Mucosa of rectum (tissue), 2 donors: ENCODE results near the gene TBC1D22A.
A peak's percentile ranks its signal among the peaks of the same experiment; 100 is the strongest.
"Not testable (repeated sequence)": the region's sequence is repeated elsewhere in the genome, so short reads cannot be mapped to it uniquely, and the experiment has no call there.

Experiments used
- H3K27ac ChIP-seq, 2 donors: one replicate each; pipeline ENCODE4 v1.7.0; 2013; ENCODE audit warnings: inconsistent platforms in 2 of 2, low read depth in 2 of 2, low read length in 2 of 2
- H3K27me3 ChIP-seq, 2 donors: one replicate each; pipeline ENCODE4 v1.7.0; 2013; ENCODE audit warnings: low read length in 2 of 2; ENCODE audit not compliant: control insufficient read depth in 2 of 2, insufficient read depth in 2 of 2
- H3K36me3 ChIP-seq, 2 donors: one replicate each; pipeline ENCODE4 v1.7.0; 2013; ENCODE audit warnings: low read length in 2 of 2; ENCODE audit not compliant: control insufficient read depth in 2 of 2, insufficient read depth in 2 of 2
- H3K4me1 ChIP-seq, 2 donors: one replicate each; pipeline ENCODE4 v1.7.0; 2013; ENCODE audit warnings: low read length in 2 of 2, mild to moderate bottlenecking in 1 of 2; ENCODE audit not compliant: control insufficient read depth in 2 of 2, insufficient read depth in 2 of 2
- H3K4me3 ChIP-seq, 2 donors: one replicate each; pipeline ENCODE4 v1.7.0; 2013; ENCODE audit warnings: low read length in 2 of 2
- H3K9ac ChIP-seq, 2 donors: one replicate each; pipeline ENCODE4 v1.7.0; 2013; ENCODE audit warnings: low read length in 2 of 2, low read depth in 1 of 2, mild to moderate bottlenecking in 1 of 2
- H3K9me3 ChIP-seq, 2 donors: one replicate each; pipeline ENCODE4 v1.7.0; 2013; ENCODE audit warnings: low read length in 2 of 2; ENCODE audit not compliant: control insufficient read depth in 2 of 2
- donor health status: healthy.
- donor health status: Normal muscosa, but diverticular disease.

Gene TBC1D22A

DNA sequence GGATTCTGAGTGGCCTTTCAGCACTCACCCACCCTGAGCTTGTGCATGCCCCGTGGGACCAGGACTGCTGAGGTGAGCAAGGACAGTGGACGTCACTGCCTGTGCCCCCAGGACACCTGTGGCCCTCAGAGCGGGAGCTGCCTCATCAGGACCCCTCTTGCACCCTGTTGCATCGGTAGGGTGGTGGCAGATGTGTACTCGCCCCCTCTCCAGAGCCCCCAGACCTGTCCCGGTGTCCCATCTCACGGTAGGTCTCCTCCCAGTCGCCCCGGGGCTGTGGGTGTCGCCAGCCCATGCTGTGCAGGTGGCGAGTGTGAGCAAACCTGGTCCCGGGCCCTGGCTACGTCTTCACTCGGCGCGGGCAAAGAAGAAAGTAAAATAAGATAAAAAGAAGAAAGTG is 374.2 kb downstream of the TBC1D22A start:
- H3K27me3 ChIP-seq: no peaks in the 10 kb centered on the region
- H3K36me3 ChIP-seq: peaks cover 0 to 2% of the 10 kb centered on the region in 2 donors
- no peak overlapping the region for H3K4me3 ChIP-seq
- H3K9me3 ChIP-seq: no peaks in the 10 kb centered on the region
- H3K9ac ChIP-seq: no peak overlapping the region
- H3K4me1 ChIP-seq: no peaks in the 10 kb centered on the region
- no peak overlapping the region for H3K27ac ChIP-seq

DNA sequence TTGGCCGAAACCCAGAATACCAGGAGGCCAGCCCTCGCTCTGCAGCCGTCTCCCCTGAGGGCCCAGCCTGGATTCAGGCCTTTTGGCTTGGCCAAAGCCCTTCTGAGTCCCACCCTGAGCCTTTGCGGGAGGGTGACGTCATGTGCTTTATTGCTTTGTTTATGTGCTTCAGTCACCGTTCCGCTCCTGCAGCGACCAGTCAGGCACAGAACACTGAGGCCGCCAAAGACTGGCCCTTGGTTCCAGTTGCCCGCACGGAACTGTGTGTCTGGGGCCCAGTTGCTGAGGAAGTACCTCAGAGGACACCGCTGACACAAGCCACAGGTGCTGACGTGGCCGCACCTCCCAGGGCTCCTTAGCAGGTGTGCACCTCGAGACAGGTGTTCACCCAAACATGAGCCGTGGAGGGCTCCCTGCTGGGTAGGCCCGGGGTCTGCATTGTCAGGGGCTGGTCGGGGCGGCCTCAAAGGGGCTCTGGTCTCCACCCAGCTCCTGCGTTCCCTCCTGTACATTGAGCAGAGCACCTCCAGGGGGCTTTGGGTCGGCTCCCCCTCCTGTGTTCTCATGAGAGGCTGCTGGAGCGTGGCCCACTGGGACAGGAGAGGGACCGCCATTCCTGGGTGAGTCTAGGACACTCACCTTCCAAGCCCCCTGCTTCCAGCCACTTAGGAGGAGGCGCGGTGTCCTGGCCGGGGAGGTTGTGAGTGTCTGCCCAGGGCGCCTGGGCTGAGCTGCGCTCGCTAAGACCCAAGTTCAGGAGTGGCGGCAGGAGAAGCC is 376.8 kb downstream of the TBC1D22A start:
- no peak overlapping the region for H3K27ac ChIP-seq
- peaks cover 0 to 2% of the 10 kb centered on the region in 2 donors for H3K36me3 ChIP-seq
- no peaks in the 10 kb centered on the region for H3K9me3 ChIP-seq
- H3K27me3 ChIP-seq: no peaks in the 10 kb centered on the region
- no peaks in the 10 kb centered on the region for H3K4me1 ChIP-seq
- H3K4me3 ChIP-seq: no peak overlapping the region
- H3K9ac ChIP-seq: no peak overlapping the region

DNA sequence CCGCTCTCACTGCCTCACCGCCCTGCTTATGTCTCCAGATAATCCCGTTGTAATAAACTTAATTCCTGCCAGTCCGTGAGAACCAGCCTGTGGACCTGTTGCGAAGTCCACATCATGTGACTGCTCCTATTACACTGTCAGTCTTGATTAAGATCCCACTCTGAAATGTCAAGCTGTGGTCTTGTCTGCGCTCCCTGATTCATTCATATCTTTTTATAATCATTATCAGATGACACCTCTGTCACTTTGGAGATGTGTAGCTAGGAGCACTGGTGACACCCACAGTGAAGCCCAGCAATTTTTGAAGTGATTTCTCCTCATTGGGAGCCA is 377.3 kb downstream of the TBC1D22A start:
- no peaks in the 10 kb centered on the region for H3K9me3 ChIP-seq
- no peaks in the 10 kb centered on the region for H3K4me1 ChIP-seq
- peaks cover 0 to 2% of the 10 kb centered on the region in 2 donors for H3K36me3 ChIP-seq
- H3K4me3 ChIP-seq: no peak overlapping the region
- H3K9ac ChIP-seq: no peak overlapping the region
- no peak overlapping the region for H3K27ac ChIP-seq
- no peaks in the 10 kb centered on the region for H3K27me3 ChIP-seq

DNA sequence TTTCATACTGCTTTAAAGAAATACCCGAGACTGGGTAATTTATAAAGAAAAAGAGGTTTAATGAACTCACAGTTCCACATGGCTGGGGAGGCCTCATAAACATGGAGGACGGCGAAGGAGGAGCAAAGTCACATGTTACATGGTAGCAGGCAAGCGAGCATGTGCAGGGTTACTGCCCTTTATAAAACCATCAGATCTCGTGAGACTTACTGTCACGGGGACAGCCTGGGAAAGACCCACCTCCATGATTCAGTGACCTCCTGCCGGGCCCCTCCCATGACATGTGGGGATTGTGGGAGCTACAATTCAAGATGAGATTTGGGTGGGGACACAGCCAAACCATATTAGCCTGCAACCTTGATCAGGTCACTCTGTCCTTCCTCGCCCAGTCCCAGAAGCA is 378.5 kb downstream of the TBC1D22A start:
- not testable (repeated sequence) for H3K27me3 ChIP-seq, H3K4me1 ChIP-seq, H3K4me3 ChIP-seq, H3K27ac ChIP-seq, H3K36me3 ChIP-seq, H3K9ac ChIP-seq, H3K9me3 ChIP-seq

DNA sequence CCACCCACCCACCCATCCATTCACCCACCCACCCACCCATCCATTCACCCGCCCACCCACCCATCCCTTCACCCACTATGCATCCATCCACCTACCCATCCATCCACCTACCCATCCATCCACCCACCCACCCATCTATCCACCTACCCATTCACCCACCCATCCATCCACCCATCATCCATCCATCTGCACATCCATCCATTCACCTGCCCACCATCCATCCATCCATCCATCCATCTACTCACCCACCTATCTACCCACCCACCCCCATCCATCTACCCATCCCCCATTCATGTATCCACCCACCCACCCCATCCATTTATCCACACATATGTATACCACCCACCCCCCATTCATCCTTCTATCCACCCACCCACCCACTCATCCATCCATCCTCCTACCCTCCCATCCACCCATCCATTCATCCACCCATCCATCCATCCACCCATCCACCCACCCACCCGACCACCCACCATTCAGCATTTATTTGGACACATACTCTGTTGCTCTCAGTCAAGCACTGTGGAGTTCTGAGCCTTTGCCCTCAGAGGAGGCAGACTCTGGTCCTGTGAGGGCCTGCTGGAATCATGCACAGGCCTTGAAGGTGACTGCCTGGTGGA is 380.1 kb downstream of the TBC1D22A start:
- no peak overlapping the region for H3K9ac ChIP-seq
- no peak overlapping the region for H3K27ac ChIP-seq
- no peak overlapping the region for H3K4me3 ChIP-seq

DNA sequence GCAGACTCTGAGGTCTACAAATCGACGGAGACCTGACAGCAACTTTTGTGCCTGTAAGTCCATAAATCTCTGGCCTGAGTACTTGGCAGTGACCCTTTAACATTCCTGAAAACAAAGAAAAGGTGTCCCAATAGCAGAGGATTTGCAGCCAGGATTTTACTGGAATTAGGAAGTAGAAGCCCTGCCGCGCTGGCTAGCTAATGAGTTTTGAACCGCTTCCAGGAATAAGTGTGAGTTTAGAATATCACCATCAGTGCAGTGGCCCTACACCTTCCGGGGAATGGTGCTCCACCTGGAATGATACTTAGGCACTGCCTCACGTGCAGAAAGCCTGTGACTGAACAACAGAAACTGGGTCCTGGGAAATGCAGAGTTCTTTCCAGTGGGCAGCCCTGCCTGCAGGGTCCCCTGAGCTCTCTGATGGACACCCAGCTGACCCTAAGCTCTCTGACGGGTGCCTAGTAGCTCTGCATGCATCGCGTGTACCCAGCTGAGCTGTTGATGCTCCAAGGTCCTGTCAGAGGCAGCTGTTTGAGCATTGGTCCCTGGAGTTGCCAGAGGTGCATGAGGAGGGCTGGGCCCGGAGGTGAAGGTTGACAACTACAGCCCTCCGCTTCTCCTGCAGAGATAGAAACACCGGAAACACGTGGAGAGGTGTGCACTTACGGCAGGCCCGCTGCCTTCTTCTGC is 380.9 kb downstream of the TBC1D22A start:
- Histone ChIP-seq H3K9me3 (no peaks in the 10 kb centered on the region), H3K27me3 (no peaks in the 10 kb centered on the region), H3K4me1 (peaks cover 3 to 13% of the 10 kb centered on the region in 2 donors), H3K36me3 (no peaks in the 10 kb centered on the region), H3K4me3 (no peak overlapping the region), H3K9ac (no peak overlapping the region), H3K27ac (no peak overlapping the region)

More for the DNA sequence above, 380.1 kb downstream of the TBC1D22A start:
- peaks cover 0 to 2% of the 10 kb centered on the region in 2 donors for H3K36me3 ChIP-seq
- no peaks in the 10 kb centered on the region for H3K27me3 ChIP-seq
- H3K4me1 ChIP-seq: peaks cover 3 to 13% of the 10 kb centered on the region in 2 donors
- no peaks in the 10 kb centered on the region for H3K9me3 ChIP-seq

DNA sequence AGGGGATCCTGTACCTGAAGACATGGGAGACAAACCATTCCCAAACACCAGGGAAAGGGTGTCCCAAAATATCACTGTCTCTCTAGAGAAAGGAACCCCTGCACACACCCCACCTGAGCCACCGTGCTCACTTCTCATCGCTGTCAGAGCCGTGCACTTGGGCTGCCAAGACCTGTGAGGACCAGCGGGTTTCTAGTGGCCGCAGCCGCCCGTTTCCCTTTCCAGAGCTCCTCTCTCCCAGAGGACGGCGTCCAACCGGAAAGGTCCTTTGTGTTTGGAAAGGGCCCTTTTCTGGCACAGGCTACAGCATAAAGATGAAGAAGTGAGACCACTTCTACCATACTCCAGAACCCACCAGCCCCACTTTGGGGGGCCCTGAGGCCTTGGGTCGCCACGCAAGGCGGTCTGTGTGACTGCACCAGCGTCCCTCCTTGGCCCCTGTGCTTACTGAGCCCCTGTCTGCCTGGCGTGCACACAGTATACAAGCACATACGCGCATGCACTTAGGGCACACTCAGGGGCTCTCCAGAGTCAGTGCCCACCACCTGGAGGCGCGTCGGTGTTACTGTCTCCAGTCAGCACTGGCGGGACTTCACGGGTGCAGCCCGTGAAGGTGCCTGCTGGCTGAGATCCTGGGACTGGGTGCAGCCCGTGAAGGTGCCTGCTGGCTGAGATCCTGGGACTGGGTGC is 381.8 kb downstream of the TBC1D22A start:
- no peak overlapping the region for H3K9ac ChIP-seq
- no peaks in the 10 kb centered on the region for H3K36me3 ChIP-seq
- peaks cover 3 to 13% of the 10 kb centered on the region in 2 donors for H3K4me1 ChIP-seq
- no peak overlapping the region for H3K4me3 ChIP-seq
- no peaks in the 10 kb centered on the region for H3K27me3 ChIP-seq
- no peaks in the 10 kb centered on the region for H3K9me3 ChIP-seq
- peak overlapping the region in 1 of 2 donors; percentile 56 for H3K27ac ChIP-seq

DNA sequence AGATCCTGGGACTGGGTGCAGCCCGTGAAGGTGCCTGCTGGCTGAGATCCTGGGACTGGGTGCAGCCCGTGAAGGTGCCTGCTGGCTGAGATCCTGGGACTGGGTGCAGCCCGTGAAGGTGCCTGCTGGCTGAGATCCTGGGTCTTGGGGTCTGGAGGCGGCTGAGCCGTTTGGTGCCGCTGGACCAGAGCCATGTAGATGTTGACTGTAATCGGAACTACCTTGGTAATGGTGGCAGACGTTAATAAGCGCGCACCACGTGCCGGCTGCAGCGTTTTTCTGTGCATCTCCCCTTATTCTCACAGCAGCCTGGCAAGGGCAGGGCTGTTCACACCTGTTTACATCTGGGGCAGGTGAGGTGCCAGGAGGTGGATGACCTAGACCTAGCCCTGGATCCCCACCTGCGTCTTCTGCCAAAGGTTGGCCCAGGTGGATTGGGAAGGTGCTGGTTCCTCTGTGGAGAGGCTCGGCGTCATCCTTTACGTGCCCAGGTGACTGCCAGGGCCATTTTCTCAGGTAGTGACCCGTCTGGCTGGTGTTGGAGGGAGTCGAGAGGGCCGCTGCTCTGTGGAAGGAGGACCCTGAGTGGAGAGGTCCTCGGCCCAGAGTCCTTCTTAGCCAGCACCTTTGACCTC is 382.5 kb downstream of the TBC1D22A start:
- Histone ChIP-seq H3K36me3 (no peaks in the 10 kb centered on the region), H3K4me3 (no peak overlapping the region), H3K9me3 (no peaks in the 10 kb centered on the region), H3K9ac (peak overlapping the region in 1 of 2 donors; percentile 47), H3K27me3 (no peaks in the 10 kb centered on the region), H3K27ac (peak overlapping the region; percentile 9 to 72), H3K4me1 (peaks cover 3 to 13% of the 10 kb centered on the region in 2 donors)

DNA sequence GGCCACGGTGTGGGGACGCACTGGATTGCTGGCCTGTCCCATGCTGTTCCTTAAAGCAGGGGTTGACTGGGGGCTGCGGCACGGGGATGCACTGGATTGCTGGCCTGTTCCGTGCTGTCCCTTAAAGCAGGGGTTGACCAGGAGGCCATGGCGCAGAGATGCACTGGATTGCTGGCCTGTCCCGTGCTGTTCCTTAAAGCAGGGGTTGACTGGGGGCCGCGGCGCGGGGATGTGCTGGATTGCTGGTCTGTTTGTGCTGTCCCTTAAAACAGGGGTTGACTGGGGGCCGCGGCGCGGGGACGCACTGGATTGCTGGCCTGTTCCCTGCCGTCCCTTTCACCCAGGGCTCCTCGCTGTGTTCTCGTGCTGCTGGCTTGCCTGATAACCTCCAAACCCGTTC is 383.4 kb downstream of the TBC1D22A start:
- no peaks in the 10 kb centered on the region for H3K36me3 ChIP-seq
- no peaks in the 10 kb centered on the region for H3K9me3 ChIP-seq
- H3K9ac ChIP-seq: no peak overlapping the region
- no peak overlapping the region for H3K4me3 ChIP-seq
- no peaks in the 10 kb centered on the region for H3K27me3 ChIP-seq
- no peak overlapping the region for H3K27ac ChIP-seq
- H3K4me1 ChIP-seq: peaks cover 3 to 13% of the 10 kb centered on the region in 2 donors
